Measurements from ENCODE around the gene HPCAL4. TPM values are rescaled to one million over a fixed set of nuclear protein-coding genes. Genes with fewer than 3 reads are reported as not detected.

HPCAL4 gene
- total RNA-seq, 1 donor from 2014 or later, result 2.8 TPM

GRCh38 chr1:39659110-39659509 lies 32.1 kb downstream of the HPCAL4 start:
- intact Hi-C loops (cut with DNase I), result loop anchor here (5.0 kb wide), 1 partner anchor 58 kb away; no protein-coding TSS in a partner anchor
- DNase-seq, result no peak
- ATAC-seq (ENCODE audit: poor library complexity), result no peak

- intact Hi-C loops (cut with DNase I), result loop anchor here (5.0 kb wide), 1 partner anchor 59 kb away; no protein-coding TSS in a partner anchor
- DNase-seq, result peak; percentile 82
- ATAC-seq (ENCODE audit: poor library complexity), result peak; percentile 41
These were observed 33.2 kb downstream of the HPCAL4 start for GRCh38 chr1:39657923-39658485.

GRCh38 chr1:39657402-39657801 lies 33.8 kb downstream of the HPCAL4 start:
- intact Hi-C loops (cut with DNase I), result loop anchor here (5.0 kb wide), 1 partner anchor 60 kb away; no protein-coding TSS in a partner anchor
- DNase-seq (no peak), ATAC-seq (ENCODE audit: poor library complexity) (no peak)

- ATAC-seq (ENCODE audit: poor library complexity) (no peak), DNase-seq (no peak)
- intact Hi-C loops (cut with DNase I), result loop anchor here (5.0 kb wide), 1 partner anchor 61 kb away; no protein-coding TSS in a partner anchor
These were observed 34.8 kb downstream of the HPCAL4 start for GRCh38 chr1:39656391-39656790.

- ATAC-seq (ENCODE audit: poor library complexity) (peak; percentile 19), DNase-seq (no peak)
- intact Hi-C loops (cut with DNase I), result loop anchor here (5.0 kb wide), 1 partner anchor 62 kb away; no protein-coding TSS in a partner anchor
These were observed 35.5 kb downstream of the HPCAL4 start for GRCh38 chr1:39655578-39656268.

GRCh38 chr1:39654291-39654690 lies 36.9 kb downstream of the HPCAL4 start:
- intact Hi-C loops (cut with DNase I), result no loop called here
- ATAC-seq (ENCODE audit: poor library complexity) (no peak), DNase-seq (no peak)

- DNase-seq (peak; percentile 87), ATAC-seq (ENCODE audit: poor library complexity) (peak; percentile 72)
- intact Hi-C loops (cut with DNase I), result loop anchor here (2.0 kb wide), 1 partner anchor 47 kb away; no protein-coding TSS in a partner anchor
These were observed 37.6 kb downstream of the HPCAL4 start for GRCh38 chr1:39653546-39654031.

- intact Hi-C loops (cut with DNase I), result loop anchor here (2.0 kb wide), 1 partner anchor 46 kb away; no protein-coding TSS in a partner anchor
- peak; percentile 6 for ATAC-seq (ENCODE audit: poor library complexity)
- no peak for DNase-seq
These were observed 38.7 kb downstream of the HPCAL4 start for GRCh38 chr1:39652554-39652953.

GRCh38 chr1:39652105-39652504 lies 39.1 kb downstream of the HPCAL4 start:
- intact Hi-C loops (cut with DNase I), result loop anchor here (2.0 kb wide), 1 partner anchor 45 kb away; no protein-coding TSS in a partner anchor
- ATAC-seq (ENCODE audit: poor library complexity) (peak; percentile 65), DNase-seq (peak; percentile 82)

- intact Hi-C loops (cut with DNase I), result no loop called here
- no peak for ATAC-seq (ENCODE audit: poor library complexity)
- DNase-seq, result no peak
These were observed 40.8 kb downstream of the HPCAL4 start for GRCh38 chr1:39650431-39650830.

- intact Hi-C loops (cut with DNase I), result no loop called here
- no peak for DNase-seq
- ATAC-seq (ENCODE audit: poor library complexity), result no peak
These were observed 41.5 kb downstream of the HPCAL4 start for GRCh38 chr1:39649636-39650185.

- no peak for DNase-seq
- intact Hi-C loops (cut with DNase I), result no loop called here
- ATAC-seq (ENCODE audit: poor library complexity), result no peak
These were observed 42.7 kb downstream of the HPCAL4 start for GRCh38 chr1:39648496-39648895.

- intact Hi-C loops (cut with DNase I), result no loop called here
- no peak for DNase-seq
- ATAC-seq (ENCODE audit: poor library complexity), result no peak
These were observed 44.0 kb downstream of the HPCAL4 start for GRCh38 chr1:39647247-39647646.

- intact Hi-C loops (cut with DNase I), result no loop called here
- ATAC-seq (ENCODE audit: poor library complexity) (peak; percentile 85), DNase-seq (peak; percentile 93)
These were observed 44.8 kb downstream of the HPCAL4 start for GRCh38 chr1:39646232-39647081.

- intact Hi-C loops (cut with DNase I), result no loop called here
- ATAC-seq (ENCODE audit: poor library complexity), result no peak
- no peak for DNase-seq
These were observed 45.7 kb downstream of the HPCAL4 start for GRCh38 chr1:39645411-39646043.

- intact Hi-C loops (cut with DNase I), result no loop called here
- ATAC-seq (ENCODE audit: poor library complexity) (no peak), DNase-seq (no peak)
These were observed 47.5 kb downstream of the HPCAL4 start for GRCh38 chr1:39643705-39644104.

- no peak for ATAC-seq (ENCODE audit: poor library complexity)
- no peak for DNase-seq
- intact Hi-C loops (cut with DNase I), result no loop called here
These were observed 48.4 kb downstream of the HPCAL4 start for GRCh38 chr1:39642796-39643195.

GRCh38 chr1:39640861-39641260 lies 50.4 kb downstream of the HPCAL4 start:
- DNase-seq (no peak), ATAC-seq (ENCODE audit: poor library complexity) (no peak)
- intact Hi-C loops (cut with DNase I), result no loop called here

Data from Right ventricle myocardium superior (tissue), 1 donor.